Posterior cingulate gyrus (tissue), 11 donors: ENCODE data around the gene PSMA1.
A peak's percentile ranks its signal among the peaks of the same experiment; 100 is the strongest.
"Not testable (repeated sequence)": the region's sequence is repeated elsewhere in the genome, so short reads cannot be mapped to it uniquely, and the experiment has no call there.

Experiments used
- DNase-seq, 10 donors: peaks; one replicate each; pipeline versions ENCODE4 v3.0.0 to v3.0.0-alpha.2; 2020 to 2021; ENCODE audit warnings: mixed read lengths in 3 of 10
- intact Hi-C: fragments of 100-400 bp; cut with DNase I; formaldehyde crosslinking; loops from one replicate; pipeline ENCODE4 v1.15.1; 2023

Gene PSMA1

GRCh38 chr11:14519917-14520746, at the start of gene PSMA1:
TSS of gene PSMA1 (minus strand) at chr11:14520386. CDS start at chr11:14520299, 87 bp downstream.
- intact Hi-C loops: loop anchor here (1.0 to 5.0 kb wide), 2 partner anchors 21 to 372 kb away; partner anchors contain the start of genes COPB1 and CYP2R1
- DNase-seq: peak; percentile 85 to 99 (median 94)

DNA sequence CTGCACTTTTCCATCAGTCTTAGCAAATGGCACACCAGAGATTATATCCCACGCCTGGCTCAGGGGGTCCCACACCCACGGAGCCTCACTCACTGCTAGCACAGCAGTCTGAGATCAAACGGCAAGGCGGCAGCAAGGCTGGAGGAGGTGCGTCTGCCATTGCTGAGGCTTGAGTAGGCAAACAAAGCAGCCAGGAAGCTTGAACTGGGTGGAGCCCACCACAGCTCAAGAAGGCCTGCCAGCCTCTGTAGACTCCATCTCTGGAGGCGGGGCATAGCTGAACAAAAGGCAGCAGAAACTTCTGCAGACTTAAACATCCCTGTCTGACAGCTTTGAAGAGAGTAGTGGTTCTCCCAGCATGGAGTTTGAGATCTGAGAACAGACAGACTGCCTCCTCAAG, 49.3 kb upstream of the PSMA1 start:
- intact Hi-C loops, DNase-seq: not testable (repeated sequence)

DNA sequence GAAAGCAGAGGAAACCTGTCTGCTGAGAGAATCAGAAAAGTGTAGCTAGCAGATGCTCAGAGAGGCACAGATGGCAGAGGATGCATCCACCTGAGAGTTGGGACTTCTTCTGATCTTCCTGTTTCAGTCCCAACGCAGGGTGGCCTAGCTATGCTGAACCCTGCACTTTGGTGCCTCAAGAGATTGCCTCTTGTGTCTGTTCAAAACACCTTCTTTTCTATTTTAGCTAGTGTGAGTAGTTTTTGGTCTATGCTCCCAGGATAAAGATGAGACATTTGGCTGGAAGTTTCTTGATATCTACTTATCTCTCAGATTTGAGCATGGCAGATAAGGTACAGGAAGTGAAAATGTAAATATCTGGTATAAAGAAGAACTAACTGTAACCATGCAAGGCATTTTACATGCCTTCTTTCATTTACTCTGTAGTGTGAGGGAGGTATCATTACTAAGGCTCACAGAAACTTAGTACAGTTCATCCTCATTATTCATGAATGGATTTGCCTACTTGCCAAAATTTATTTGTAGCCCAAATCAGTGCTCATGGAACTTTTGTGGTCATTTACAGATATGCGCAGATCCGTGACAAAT, 47.0 kb upstream of the PSMA1 start:
- intact Hi-C loops: no loop called here
- no peak for DNase-seq

DNA sequence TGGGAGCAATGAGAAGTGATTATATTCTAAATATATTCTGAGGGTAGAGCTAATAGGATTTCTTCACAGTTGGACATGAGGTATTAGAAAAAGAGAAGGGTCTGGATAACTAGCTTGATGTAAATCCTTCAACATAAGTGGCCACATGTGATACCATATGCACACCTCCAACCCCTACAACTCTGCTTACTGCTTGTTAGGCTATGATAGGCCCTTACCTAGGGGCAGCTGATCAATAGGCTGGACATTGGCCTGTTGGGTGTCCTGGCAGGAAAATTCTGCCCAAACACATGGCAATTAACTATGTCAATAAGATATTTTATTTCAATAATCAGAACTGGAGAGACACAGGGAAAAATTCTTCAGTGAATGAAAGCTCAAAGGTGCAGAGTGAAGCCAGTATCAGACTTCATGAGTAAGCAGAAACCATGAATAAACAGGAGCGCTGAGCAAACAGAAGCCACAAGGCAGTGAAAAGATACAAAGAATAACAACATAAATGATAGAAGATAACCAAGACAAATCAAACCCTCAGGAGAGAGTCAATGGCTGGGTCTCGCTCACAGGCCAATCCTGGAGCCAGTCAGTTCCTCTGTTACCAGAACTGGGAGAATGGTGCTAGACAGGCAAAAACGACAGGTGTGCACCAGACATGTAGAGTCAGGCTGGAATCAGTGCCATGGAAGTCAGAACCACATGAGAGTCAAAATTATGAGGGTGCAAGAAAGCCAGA, 46.3 kb upstream of the PSMA1 start:
- intact Hi-C loops: no loop called here
- DNase-seq: no peak

DNA sequence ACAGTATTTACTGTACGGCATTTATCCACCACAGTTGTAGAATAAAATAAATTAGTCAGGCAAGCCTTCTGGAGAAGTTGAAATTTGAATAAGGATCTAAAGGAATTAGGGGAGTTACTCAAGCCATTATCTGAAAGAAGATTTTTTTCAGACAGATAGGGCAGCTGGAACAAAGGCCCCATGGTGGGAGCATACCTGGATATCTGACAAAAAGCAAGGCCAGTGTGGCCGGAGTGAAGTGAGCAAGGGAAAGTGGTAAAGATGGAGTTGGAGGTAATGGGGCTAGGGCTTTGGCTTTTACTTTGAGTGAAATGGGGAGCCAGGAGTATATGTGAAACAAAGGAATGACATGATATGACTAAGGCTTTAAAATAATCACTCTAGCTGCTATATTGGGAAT, 45.7 kb upstream of the PSMA1 start:
- intact Hi-C loops: no loop called here
- DNase-seq: no peak

DNA sequence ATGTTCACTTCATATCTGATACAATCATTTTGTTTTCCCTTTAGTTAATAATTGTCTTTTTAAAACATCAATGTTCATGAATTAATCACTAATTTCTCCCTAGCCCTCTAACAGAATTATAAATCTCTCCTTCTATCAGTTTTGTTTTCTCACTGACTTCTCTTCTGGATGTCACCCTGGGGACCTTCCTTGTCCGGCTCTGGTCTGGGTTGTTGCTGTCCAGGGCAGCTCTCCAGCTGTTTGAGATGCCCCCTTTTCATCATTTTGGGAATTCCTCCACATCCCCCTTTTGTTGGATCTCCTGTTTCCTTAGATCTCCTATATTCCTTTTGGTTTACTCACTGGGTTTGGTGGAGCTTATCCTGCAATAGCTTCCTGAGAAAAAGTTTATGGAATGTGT, 35.6 kb upstream of the PSMA1 start:
- DNase-seq: no peak
- intact Hi-C loops: no loop called here

DNA sequence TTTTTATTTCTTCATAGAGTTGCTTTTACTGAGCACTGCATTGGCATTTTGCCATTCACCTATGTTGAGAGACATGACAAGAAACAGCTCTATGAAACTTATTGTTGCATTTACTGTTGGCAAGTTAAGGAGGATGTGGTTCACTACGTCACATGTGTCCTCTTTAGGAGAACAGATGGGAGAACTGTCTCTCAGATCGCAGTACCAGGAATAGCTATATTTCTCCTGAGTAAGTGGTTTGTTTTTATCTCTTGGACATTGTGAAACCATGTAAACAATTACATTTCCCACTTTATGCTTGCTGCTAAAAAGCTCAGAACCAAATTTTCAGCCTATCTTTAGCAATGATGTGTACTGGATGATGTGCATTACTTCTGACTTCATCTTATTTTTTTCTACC, 34.8 kb upstream of the PSMA1 start:
- intact Hi-C loops: no loop called here
- no peak for DNase-seq

- no peak for DNase-seq
- intact Hi-C loops: no loop called here
Measured at GRCh38 chr11:14552089-14552488, 31.9 kb upstream of the PSMA1 start.

DNA sequence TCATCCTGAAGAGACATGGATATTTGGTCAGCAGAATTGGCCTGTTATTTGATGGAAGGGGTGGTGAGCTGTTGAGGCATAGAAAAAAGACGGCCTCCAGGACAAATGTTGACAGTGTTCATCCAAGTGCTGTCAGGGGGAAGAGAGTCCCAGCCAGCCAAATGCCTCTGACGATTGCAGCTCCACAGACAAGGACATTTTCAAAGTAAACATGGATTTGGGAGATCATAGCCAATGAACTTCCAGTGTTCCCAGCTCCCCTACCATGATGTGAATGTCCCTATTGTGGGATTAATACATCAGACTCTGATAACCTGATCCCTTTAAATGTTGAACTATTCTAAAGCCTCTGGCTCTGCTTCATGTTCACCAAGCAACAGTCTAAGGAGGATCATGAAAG, 31.2 kb upstream of the PSMA1 start:
- intact Hi-C loops: no loop called here
- no peak for DNase-seq

- intact Hi-C loops: no loop called here
- DNase-seq: no peak
Measured at GRCh38 chr11:14549891-14550290, 29.7 kb upstream of the PSMA1 start.

DNA sequence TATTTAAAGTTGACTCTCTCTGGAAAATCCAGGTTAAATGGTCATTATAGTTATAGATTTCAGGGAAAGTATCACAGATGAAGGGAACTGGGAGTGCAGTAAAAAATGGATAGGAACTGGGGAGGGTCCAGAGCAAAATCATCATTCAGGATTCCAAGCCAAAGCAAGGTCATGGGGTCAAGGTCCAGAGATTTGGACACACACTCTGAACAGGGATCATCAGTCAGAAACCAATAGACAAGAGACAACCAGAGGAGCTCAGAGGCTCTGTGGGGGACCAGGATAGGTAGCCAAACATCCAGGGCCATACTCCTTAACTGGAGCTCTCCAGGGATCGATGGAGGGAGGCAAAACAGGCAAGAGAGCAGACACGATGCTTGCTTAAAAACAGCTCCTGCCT, 27.3 kb upstream of the PSMA1 start:
- intact Hi-C loops: no loop called here
- DNase-seq: no peak

DNA sequence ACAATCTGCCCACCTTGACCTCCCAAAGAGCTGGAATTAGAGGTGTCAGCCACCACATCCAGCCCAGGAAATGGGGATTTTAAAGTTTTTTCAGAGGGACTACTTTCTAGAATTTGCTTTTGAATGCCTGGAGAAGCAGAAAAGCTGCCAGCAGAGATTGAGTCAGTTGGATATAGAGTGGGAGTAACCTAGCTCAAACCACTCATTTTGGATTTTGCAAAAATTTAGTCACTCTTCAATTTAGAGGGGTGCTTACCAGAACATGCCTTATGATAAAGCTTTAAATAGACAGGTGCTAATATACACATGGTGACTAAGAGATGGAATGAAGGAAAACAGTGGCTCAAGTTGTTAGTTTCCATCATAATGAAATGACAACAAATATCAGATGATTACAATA, 26.5 kb upstream of the PSMA1 start:
- no peak for DNase-seq
- intact Hi-C loops: no loop called here

DNA sequence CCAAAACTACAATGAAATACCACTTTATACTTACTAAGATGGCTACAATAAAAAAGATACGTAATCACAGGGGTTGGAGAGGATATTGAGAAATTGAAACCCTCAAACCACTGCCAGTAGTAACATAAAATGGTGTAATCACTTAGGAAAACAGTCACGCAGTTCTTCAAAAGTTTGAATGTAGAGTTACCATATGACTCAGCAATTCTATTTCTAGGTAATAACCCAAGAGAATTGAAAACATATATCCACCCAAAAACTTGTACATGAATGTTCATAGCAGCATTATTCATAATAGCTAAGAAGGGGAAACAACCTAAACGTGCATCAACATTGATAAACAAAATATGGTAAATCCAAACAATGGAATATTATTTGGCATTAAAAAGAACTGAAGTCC, 24.4 kb upstream of the PSMA1 start:
- DNase-seq: no peak
- intact Hi-C loops: no loop called here

- intact Hi-C loops: no loop called here
- no peak for DNase-seq
Measured at GRCh38 chr11:14543260-14543659, 23.1 kb upstream of the PSMA1 start.

DNA sequence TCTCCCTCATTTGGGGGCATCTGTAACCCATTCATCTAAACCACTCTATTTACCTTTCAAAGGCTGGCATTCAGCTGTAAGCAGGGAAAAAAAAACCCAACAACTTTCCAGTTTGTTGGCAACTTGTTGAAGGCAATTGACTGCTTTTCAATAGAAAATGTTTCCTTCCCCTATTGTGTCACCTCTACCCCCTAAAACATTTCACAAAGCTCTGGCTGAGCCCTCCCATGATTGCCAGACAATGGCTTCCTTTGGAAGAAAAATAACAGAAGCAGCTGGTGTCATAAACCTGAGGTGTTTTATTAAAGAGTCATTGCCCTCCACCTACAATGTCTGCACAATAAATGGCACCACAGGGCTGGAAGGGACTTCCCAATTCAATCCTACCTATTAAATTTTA, 22.1 kb upstream of the PSMA1 start:
- DNase-seq: no peak
- intact Hi-C loops: no loop called here

DNA sequence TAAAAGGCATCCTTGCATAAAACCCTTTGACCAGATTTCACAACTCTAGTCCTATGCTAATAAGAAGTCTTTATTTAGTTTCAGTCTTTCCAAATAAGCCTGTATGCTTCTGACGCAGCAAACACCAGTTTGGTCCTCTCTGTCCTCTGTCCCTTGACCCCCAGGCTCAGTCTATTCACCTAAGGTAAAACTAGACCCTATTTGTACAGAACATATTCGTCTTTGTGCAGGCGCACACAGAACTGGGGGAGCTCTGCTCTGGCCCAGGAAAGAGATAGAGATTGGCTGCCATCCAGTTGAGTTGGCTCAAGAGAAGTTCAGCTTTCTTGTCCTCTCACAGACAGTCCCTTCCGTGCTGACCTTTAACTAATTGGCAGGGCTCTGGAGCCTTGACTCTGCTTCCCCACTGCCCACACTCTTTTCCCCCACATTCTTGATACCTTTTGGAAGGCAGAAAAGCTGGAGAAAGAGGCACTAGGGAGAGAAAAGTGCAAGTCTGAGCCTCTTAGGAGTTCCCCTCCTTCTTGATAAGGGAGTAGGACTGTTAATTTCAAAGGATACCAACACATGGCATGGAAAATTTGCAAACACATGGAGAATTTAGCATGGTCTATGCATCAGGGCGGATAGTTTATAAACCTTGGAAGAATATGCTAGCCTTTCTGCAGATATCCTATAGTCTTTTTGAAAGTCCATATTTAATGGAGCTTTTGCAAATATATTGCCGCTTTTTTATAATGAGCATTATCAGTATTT, 21.2 kb upstream of the PSMA1 start:
- intact Hi-C loops: no loop called here
- no peak for DNase-seq

- intact Hi-C loops: loop anchor here (5.0 kb wide), 1 partner anchor 107 kb away; no protein-coding TSS in a partner anchor
- DNase-seq: no peak
Measured at GRCh38 chr11:14539982-14540421, 19.8 kb upstream of the PSMA1 start.

- DNase-seq: no peak
- intact Hi-C loops: loop anchor here (5.0 kb wide), 1 partner anchor 108 kb away; no protein-coding TSS in a partner anchor
Measured at GRCh38 chr11:14538926-14539554, 18.9 kb upstream of the PSMA1 start.

DNA sequence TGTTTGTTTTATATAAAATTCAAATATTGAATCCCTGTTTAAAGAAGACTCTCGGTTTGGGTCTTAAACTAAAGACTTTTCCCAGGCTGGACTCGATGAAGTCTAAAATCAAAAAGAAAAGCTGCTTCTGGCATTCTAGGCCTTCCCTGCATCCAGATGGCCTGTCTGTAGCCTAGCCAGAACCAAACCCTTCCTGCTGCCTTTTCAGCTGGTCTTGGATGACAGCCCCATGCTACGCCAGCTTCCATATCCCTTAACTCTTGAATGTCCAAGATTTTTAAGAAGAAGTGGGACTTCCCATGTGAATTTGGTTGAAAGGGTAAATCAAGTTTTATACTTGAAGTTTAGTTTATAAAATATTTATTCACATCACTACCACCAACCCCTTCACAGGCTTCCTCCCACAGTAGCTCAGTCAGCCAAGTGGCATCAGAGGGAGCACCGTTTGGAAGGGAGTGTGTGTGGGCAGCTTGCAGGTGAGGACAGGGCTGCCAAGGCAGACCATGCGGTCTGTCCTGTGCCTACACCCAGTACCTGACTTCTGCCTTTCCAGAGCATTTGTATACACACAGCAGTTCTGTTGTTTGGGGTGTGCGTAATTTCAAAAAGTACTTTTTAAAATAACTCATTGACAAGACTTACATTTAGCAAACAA, 18.2 kb upstream of the PSMA1 start:
- DNase-seq: no peak
- intact Hi-C loops: loop anchor here (5.0 kb wide), 1 partner anchor 109 kb away; no protein-coding TSS in a partner anchor
